Spinal cord (tissue), 10 donors: ENCODE data around the gene EPHA3. TPM values are rescaled to one million over a fixed set of nuclear protein-coding genes. Genes with fewer than 3 reads are reported as not detected.

Experiments
- DNase-seq, 6 donors: peaks; one replicate each; pipeline versions ENCODE4 v3.0.0 to v3.0.0-alpha.2; 2013 to 2015; ENCODE audit warnings: low spot score in 6 of 6, low read depth in 4 of 6
- H3K27ac ChIP-seq: one replicate; pipeline ENCODE4 v1.5.1; 2013; ENCODE audit warnings: low read depth, low read length, control low read depth
- H3K27me3 ChIP-seq: one replicate; pipeline ENCODE4 v1.6.1; 2013; ENCODE audit warnings: low read length; ENCODE audit not compliant: control insufficient read depth, insufficient read depth
- H3K36me3 ChIP-seq: one replicate; pipeline ENCODE4 v1.6.1; 2013; ENCODE audit warnings: low read length; ENCODE audit not compliant: control insufficient read depth, insufficient read depth
- H3K4me1 ChIP-seq: one replicate; pipeline ENCODE4 v1.6.1; 2013; ENCODE audit warnings: low read length; ENCODE audit not compliant: control insufficient read depth, insufficient read depth
- H3K4me3 ChIP-seq: one replicate; pipeline ENCODE4 v1.5.1; 2013; ENCODE audit warnings: low read depth, low read length, control low read depth
- H3K9me3 ChIP-seq: one replicate; pipeline ENCODE4 v1.6.1; 2013; ENCODE audit warnings: low read length; ENCODE audit not compliant: control insufficient read depth, insufficient read depth
- WGBS: methylation state at CpG from one replicate; pipeline ENCODE4 v1.1.5; 2013; ENCODE audit warnings: missing lambda C conversion rate; ENCODE audit not compliant: insufficient coverage; 5-methylcytosine and 5-hydroxymethylcytosine counted together
- polyA plus RNA-seq, 2 donors: library from polyadenylated mRNA; unstranded; fragments of 120-200 nt; gene quantifications; one replicate each; pipeline ENCODE4 v1.2.1, GENCODE V29; 2013; ENCODE audit not compliant: insufficient read length in 2 of 2
- total RNA-seq, 2 donors: library from RNA; depleted of rRNA in 1 of 2; stranded (reverse); fragments of 120-200 nt in 1 of 2; fragments of >200 nt in 1 of 2; gene quantifications; one replicate each; pipeline versions ENCODE4 v1.2.3 to v1.2.4, GENCODE V29; 2013 to 2014
- donor health status: healthy.

EPHA3 gene
- total and polyA plus RNA-seq, 4 donors, result 10.5 to 44.6 (median 28.6) TPM

DNA sequence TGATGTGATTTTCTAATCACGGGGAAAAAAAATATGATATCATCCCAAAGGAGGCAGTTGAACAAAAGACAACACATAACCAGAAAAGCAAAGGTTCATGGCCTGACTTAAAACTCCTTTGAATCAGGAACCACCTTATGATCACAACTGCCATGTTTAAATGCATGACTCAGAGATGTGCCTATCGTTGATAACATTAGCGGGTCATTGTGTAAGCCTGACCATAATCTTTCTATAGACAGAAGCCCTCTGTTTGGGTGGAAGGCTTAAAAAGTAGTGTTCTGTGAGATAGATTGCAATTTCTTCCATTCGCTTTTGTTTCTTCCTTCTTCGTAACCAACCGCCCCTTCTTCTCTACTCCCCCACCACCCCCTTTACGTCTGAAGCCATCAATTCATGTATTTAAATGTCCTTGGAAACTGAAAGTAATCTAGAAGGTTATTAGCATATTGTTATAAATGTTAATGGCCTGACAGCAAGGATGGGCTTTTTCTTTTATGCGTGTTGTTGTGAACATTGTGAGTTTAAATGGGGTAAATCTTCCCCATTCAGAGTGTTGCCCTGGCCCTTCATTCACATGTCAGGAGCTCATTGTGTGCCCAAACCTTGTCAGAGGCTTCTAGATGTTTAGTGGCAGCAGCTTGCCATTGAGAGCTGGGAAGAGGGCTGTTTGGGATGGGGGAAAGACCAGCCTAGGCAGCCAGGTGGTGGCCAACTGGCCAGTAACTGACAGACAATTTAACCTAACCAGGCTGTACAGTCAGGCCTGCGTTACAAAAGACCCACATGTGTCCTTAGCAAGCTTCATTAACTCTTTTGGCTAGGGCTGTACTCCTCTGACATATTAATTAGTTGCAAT is 64.5 kb downstream of the EPHA3 start:
- no peaks in the 10 kb centered on the region for H3K27me3 ChIP-seq
- H3K4me1 ChIP-seq, result no peaks in the 10 kb centered on the region
- DNase-seq, result peak in 2 of 6 donors; percentile 67 to 75
- no peak overlapping the region for H3K4me3 ChIP-seq
- H3K36me3 ChIP-seq, result no peaks in the 10 kb centered on the region
- 32% methylated on average over 2 of the region's 9 CpGs for WGBS
- H3K9me3 ChIP-seq, result no peaks in the 10 kb centered on the region
- H3K27ac ChIP-seq, result no peak overlapping the region

DNA sequence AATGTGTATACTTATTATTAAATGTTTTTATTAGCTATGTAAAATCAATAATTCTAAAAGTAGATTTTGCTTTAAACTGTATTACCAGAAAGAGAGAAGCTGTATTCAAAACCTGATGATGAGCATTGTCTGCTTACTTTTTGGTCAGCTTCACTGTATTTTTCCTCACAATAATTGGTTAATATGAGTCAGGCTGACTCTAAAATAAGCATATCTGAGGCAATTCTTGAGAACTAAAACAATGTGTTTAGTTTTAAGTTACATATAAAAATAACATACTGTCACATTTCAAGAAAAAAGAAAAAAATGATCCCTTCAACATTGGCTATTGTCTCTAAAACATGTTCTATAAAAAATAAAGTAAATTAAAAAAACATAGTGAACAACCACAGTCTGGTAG is 66.1 kb downstream of the EPHA3 start:
- Histone ChIP-seq H3K36me3 (no peaks in the 10 kb centered on the region), H3K4me3 (no peak overlapping the region), H3K9me3 (no peaks in the 10 kb centered on the region), H3K4me1 (no peaks in the 10 kb centered on the region), H3K27ac (no peak overlapping the region), H3K27me3 (no peaks in the 10 kb centered on the region)
- no peak for DNase-seq

GRCh38 chr3:89179355-89180001 is 72.1 kb downstream of the EPHA3 start:
- no CpG with 5 or more reads among the region's 3 CpGs for WGBS
- H3K4me3 ChIP-seq, result no peak overlapping the region
- H3K4me1 ChIP-seq, result no peaks in the 10 kb centered on the region
- H3K27me3 ChIP-seq, result no peaks in the 10 kb centered on the region
- H3K36me3 ChIP-seq, result no peaks in the 10 kb centered on the region
- DNase-seq, result peak in 2 of 6 donors; percentile 57 to 70
- H3K9me3 ChIP-seq, result no peaks in the 10 kb centered on the region
- H3K27ac ChIP-seq, result no peak overlapping the region

- peak overlapping the region; percentile 27 for H3K27ac ChIP-seq
- H3K36me3 ChIP-seq, result no peaks in the 10 kb centered on the region
- WGBS, result no CpG with 5 or more reads among the region's 2 CpGs
- no peaks in the 10 kb centered on the region for H3K9me3 ChIP-seq
- H3K4me3 ChIP-seq, result no peak overlapping the region
- peak in 1 of 6 donors; percentile 48 for DNase-seq
- H3K27me3 ChIP-seq, result no peaks in the 10 kb centered on the region
- H3K4me1 ChIP-seq, result no peaks in the 10 kb centered on the region
Measured at GRCh38 chr3:89180334-89180733, 72.9 kb downstream of the EPHA3 start.

DNA sequence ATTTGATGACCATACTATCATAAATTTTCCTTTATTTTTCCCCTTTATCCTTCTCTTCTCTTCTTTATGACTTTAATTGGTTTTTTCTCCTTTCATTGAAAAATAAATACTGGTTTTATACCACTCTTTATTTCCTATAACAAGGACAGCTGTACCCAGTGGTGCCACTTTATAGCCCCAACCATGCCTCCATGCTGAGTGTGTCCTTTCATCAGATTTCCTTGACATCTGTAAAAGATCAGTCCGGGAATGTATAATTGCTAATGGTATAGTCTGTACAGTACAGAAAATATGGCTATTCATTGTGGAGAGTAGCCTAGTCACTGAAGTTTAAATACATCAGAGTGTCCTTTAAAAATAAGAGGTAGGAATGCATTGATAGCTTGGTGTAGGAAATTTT is 74.6 kb downstream of the EPHA3 start:
- Histone ChIP-seq H3K4me1 (no peaks in the 10 kb centered on the region), H3K4me3 (no peak overlapping the region), H3K27ac (no peak overlapping the region), H3K9me3 (no peaks in the 10 kb centered on the region), H3K36me3 (no peaks in the 10 kb centered on the region), H3K27me3 (no peaks in the 10 kb centered on the region)
- WGBS, result no CpG with 5 or more reads among the region's 1 CpG
- no peak for DNase-seq

GRCh38 chr3:89184151-89184995 is 77.0 kb downstream of the EPHA3 start:
- 80% methylated on average over 1 of the region's 4 CpGs for WGBS
- no peaks in the 10 kb centered on the region for H3K27me3 ChIP-seq
- no peaks in the 10 kb centered on the region for H3K9me3 ChIP-seq
- peak in 2 of 6 donors; percentile 47 to 71 for DNase-seq
- no peak overlapping the region for H3K27ac ChIP-seq
- no peaks in the 10 kb centered on the region for H3K36me3 ChIP-seq
- H3K4me3 ChIP-seq, result no peak overlapping the region
- H3K4me1 ChIP-seq, result no peaks in the 10 kb centered on the region

GRCh38 chr3:89186456-89186855 is 79.0 kb downstream of the EPHA3 start:
- H3K27ac ChIP-seq, result no peak overlapping the region
- DNase-seq, result peak in 2 of 6 donors; percentile 50 to 61
- no peaks in the 10 kb centered on the region for H3K9me3 ChIP-seq
- WGBS, result no CpG with 5 or more reads among the region's 4 CpGs
- H3K4me1 ChIP-seq, result no peaks in the 10 kb centered on the region
- H3K4me3 ChIP-seq, result no peak overlapping the region
- no peaks in the 10 kb centered on the region for H3K36me3 ChIP-seq
- H3K27me3 ChIP-seq, result no peaks in the 10 kb centered on the region

DNA sequence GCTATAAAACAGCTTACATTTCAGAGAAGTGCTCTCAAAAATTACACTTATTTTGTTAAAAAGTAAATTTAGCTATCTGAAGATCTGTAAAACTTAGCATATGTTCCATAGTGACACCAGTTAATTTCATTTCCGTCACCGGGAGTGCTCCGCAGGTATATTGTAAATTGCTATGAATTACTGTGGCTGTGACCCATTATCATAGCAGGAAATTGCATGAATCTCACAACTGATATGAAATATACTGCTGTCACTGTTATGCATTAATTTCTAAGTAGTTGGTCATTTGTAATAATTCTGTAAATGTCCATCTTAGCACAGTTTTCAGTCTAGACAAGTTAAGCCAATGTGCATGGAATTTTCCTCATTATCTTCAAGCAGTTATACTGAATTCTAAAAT is 91.2 kb downstream of the EPHA3 start:
- no CpG with 5 or more reads among the region's 3 CpGs for WGBS
- H3K27me3 ChIP-seq, result no peaks in the 10 kb centered on the region
- H3K27ac ChIP-seq, result no peak overlapping the region
- no peaks in the 10 kb centered on the region for H3K36me3 ChIP-seq
- peak in 1 of 6 donors; percentile 54 for DNase-seq
- H3K9me3 ChIP-seq, result no peaks in the 10 kb centered on the region
- no peak overlapping the region for H3K4me3 ChIP-seq
- no peaks in the 10 kb centered on the region for H3K4me1 ChIP-seq

DNA sequence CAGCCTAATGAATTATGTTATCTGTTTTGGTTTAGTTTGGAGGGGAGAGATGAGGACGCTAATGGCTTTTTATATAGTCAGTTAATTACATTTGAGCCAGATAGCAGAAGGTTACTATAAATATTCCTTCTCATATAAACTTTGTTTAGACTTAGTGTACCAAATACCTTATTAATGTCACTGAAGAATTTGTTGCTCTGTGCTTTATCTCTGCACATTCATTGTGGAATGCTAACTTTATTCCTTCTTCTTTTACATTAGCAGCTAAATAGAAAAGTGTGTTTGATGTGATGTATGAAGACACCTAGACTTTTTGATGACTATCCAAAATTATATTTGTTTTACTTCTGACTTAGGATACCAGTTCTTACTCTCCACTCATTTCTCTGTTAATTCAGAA is 105.2 kb downstream of the EPHA3 start:
- Histone ChIP-seq H3K27ac (no peak overlapping the region), H3K4me1 (no peaks in the 10 kb centered on the region), H3K27me3 (no peaks in the 10 kb centered on the region), H3K9me3 (peaks cover 2% of the 10 kb centered on the region), H3K36me3 (no peaks in the 10 kb centered on the region), H3K4me3 (no peak overlapping the region)
- no CpG with 5 or more reads among the region's 1 CpG for whole genome bisulfite sequencing
- DNase-seq, result no peak
